Transverse colon (tissue), 4 donors: Measurements from ENCODE around the gene TUBD1. TPM values are rescaled to one million over a fixed set of nuclear protein-coding genes. Genes with fewer than 3 reads are reported as not detected.
A peak's percentile ranks its signal among the peaks of the same experiment; 100 is the strongest.

ENCODE experiments used
- DNase-seq: peaks from one replicate; pipeline ENCODE4 v3.0.0-alpha.2; 2019
- H3K27ac ChIP-seq, 4 donors: fragments of 200-600 bp; sonication (generic); 2 replicates each; pipeline ENCODE4 v1.5.1; 2016 to 2018; ENCODE audit warnings: inconsistent platforms in 4 of 4
- H3K27me3 ChIP-seq: fragments of 200-600 bp; sonication (generic); 2 replicates; pipeline ENCODE4 v1.5.1; 2017; ENCODE audit warnings: inconsistent platforms
- H3K36me3 ChIP-seq, 4 donors: fragments of 200-600 bp; sonication (generic); 2 replicates each; pipeline ENCODE4 v1.5.1; 2017 to 2019; ENCODE audit warnings: inconsistent platforms in 4 of 4
- H3K4me1 ChIP-seq, 4 donors: fragments of 200-600 bp; sonication (generic); 2 replicates each; pipeline ENCODE4 v1.5.1; 2017 to 2020; ENCODE audit warnings: inconsistent platforms in 4 of 4
- H3K4me3 ChIP-seq, 4 donors: fragments of 200-600 bp; sonication (generic); 1 replicate in 1 of 4; 2 replicates in 3 of 4; pipeline versions ENCODE4 v1.5.1 to v1.6.1; 2017 to 2019; ENCODE audit warnings: inconsistent platforms in 4 of 4
- H3K9me3 ChIP-seq, 2 donors: fragments of 200-600 bp; sonication (generic); 2 replicates each; pipeline ENCODE4 v1.5.1; 2017 to 2019; ENCODE audit warnings: inconsistent platforms in 2 of 2
- EP300 ChIP-seq: sonication (generic); formaldehyde crosslinking; IDR thresholded peaks from one replicate; pipeline ENCODE4 v1.6.1; 2017; ENCODE audit warnings: antibody characterized with exemption, low read depth
- POLR2A ChIP-seq: fragments of 450-650 bp; IDR thresholded peaks from one replicate; pipeline ENCODE4 v1.6.1; 2016; ENCODE audit warnings: antibody characterized with exemption, mild to moderate bottlenecking, moderate library complexity
- POLR2AphosphoS5 ChIP-seq, 3 donors: sonication (generic); formaldehyde crosslinking; IDR thresholded peaks; one replicate each; pipeline ENCODE4 v1.6.1; 2016; ENCODE audit warnings: antibody characterized with exemption in 3 of 3
- WGBS, 2 donors: methylation state at CpG; one replicate each; pipeline ENCODE4 v1.1.5; 2018; ENCODE audit warnings: low coverage in 1 of 2; 5-methylcytosine and 5-hydroxymethylcytosine counted together
- in situ Hi-C, 4 donors: fragments of 200-750 bp; cut with MboI; loops; one replicate each; pipeline versions ENCODE4 v1.15.0 to v1.15.1; 2017; ENCODE audit warnings: low sequenced_read_pairs in 3 of 4, low pct_ligation_motif_present in 1 of 4, low pct_unique_long_range_greater_than_20kb in 1 of 4
- intact Hi-C: fragments of 100-400 bp; cut with DNase I; formaldehyde crosslinking; loops from one replicate; pipeline ENCODE4 v1.15.1; 2023; ENCODE audit warnings: low total_unique reads
- total RNA-seq, 4 donors: library from RNA; depleted of rRNA; stranded (reverse); fragments of >200 nt; gene quantifications; one replicate each; pipeline ENCODE4 v1.1.0, GENCODE V29; 2016
- TF ChIP-seq, protein P1 (sequence below), 5 experiments: fragments of 200-600 bp in 3 of 5; fragments of 450-650 bp in 2 of 5; sonication (generic) in 3 of 5; IDR thresholded peaks; 1 replicate in 2 of 5; 2 replicates in 3 of 5; pipeline ENCODE4 v1.5.1; 2016 to 2017; ENCODE audit warnings: antibody characterized with exemption in 5 of 5, inconsistent platforms in 3 of 5, mild to moderate bottlenecking in 2 of 5, moderate library complexity in 1 of 5

Gene TUBD1
- total RNA-seq, 4 donors from 2014 or later, result 0.80 to 13.3 (median 4.1) TPM

- peaks cover 20 to 53% (median 43%) of the 10 kb centered on the region in 4 donors for H3K4me1 ChIP-seq
- TF ChIP-seq POLR2A (peak; percentile 3), EP300 (no peak), POLR2AphosphoS5 (IDR thresholded peaks at IDR 0.05) (peak in 2 of 3 donors; percentile 1 to 83)
- TF ChIP-seq, protein P1, sequence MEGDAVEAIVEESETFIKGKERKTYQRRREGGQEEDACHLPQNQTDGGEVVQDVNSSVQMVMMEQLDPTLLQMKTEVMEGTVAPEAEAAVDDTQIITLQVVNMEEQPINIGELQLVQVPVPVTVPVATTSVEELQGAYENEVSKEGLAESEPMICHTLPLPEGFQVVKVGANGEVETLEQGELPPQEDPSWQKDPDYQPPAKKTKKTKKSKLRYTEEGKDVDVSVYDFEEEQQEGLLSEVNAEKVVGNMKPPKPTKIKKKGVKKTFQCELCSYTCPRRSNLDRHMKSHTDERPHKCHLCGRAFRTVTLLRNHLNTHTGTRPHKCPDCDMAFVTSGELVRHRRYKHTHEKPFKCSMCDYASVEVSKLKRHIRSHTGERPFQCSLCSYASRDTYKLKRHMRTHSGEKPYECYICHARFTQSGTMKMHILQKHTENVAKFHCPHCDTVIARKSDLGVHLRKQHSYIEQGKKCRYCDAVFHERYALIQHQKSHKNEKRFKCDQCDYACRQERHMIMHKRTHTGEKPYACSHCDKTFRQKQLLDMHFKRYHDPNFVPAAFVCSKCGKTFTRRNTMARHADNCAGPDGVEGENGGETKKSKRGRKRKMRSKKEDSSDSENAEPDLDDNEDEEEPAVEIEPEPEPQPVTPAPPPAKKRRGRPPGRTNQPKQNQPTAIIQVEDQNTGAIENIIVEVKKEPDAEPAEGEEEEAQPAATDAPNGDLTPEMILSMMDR (IDR thresholded peaks at IDR 0.05), result no peak
- in situ Hi-C loops, result no loop called here
- peak overlapping the region; percentile 30 to 79 (median 66) for H3K4me3 ChIP-seq
- peaks cover 0 to 8% (median 3%) of the 10 kb centered on the region in 4 donors for H3K36me3 ChIP-seq
- H3K27me3 ChIP-seq, result no peaks in the 10 kb centered on the region
- H3K27ac ChIP-seq, result peak overlapping the region; percentile 91 to 99 (median 95)
- no peak for DNase-seq
- WGBS, 2 donors, result 4 to 11% methylated on average over 4 of the region's 4 CpGs
- no peaks in the 10 kb centered on the region for H3K9me3 ChIP-seq
- intact Hi-C loops, result no loop called here
Measured at GRCh38 chr17:59840329-59841090, 52.2 kb downstream of the TUBD1 start.

- Histone ChIP-seq H3K27me3 (no peaks in the 10 kb centered on the region), H3K9me3 (no peaks in the 10 kb centered on the region), H3K36me3 (peaks cover 0 to 8% (median 3%) of the 10 kb centered on the region in 4 donors), H3K4me3 (peak overlapping the region; percentile 30 to 79 (median 66)), H3K4me1 (peaks cover 13 to 53% (median 38%) of the 10 kb centered on the region in 4 donors), H3K27ac (peak overlapping the region; percentile 91 to 99 (median 95))
- TF ChIP-seq POLR2A, result peak; percentile 21
- TF ChIP-seq EP300, result no peak
- peak in 2 of 3 donors; percentile 55 to 80 for TF ChIP-seq POLR2AphosphoS5 (IDR thresholded peaks at IDR 0.05)
- TF ChIP-seq, protein P1 (IDR thresholded peaks at IDR 0.05), result no peak
- intact Hi-C loops (no loop called here), in situ Hi-C loops (no loop called here)
- DNase-seq, result no peak
- 13 to 15% methylated on average over 6 of the region's 6 CpGs for WGBS, 2 donors
Measured at GRCh38 chr17:59839651-59840328, 53.0 kb downstream of the TUBD1 start.

GRCh38 chr17:59838052-59838916, 54.5 kb downstream of the TUBD1 start:
- peak; percentile 7 to 74 (median 13) for TF ChIP-seq POLR2AphosphoS5 (IDR thresholded peaks at IDR 0.05)
- TF ChIP-seq POLR2A, result no peak
- WGBS, 2 donors, result 0 to 7% methylated on average over 3 to 8 of the region's 8 CpGs
- peak overlapping the region; percentile 91 to 99 (median 95) for H3K27ac ChIP-seq
- peak overlapping the region; percentile 30 to 79 (median 66) for H3K4me3 ChIP-seq
- peaks cover 13 to 43% (median 29%) of the 10 kb centered on the region in 4 donors for H3K4me1 ChIP-seq
- H3K36me3 ChIP-seq, result peaks cover 0 to 8% (median 3%) of the 10 kb centered on the region in 4 donors
- DNase-seq, result no peak
- in situ Hi-C loops, result no loop called here
- no peaks in the 10 kb centered on the region for H3K27me3 ChIP-seq
- intact Hi-C loops, result no loop called here
- H3K9me3 ChIP-seq, result no peaks in the 10 kb centered on the region

DNA sequence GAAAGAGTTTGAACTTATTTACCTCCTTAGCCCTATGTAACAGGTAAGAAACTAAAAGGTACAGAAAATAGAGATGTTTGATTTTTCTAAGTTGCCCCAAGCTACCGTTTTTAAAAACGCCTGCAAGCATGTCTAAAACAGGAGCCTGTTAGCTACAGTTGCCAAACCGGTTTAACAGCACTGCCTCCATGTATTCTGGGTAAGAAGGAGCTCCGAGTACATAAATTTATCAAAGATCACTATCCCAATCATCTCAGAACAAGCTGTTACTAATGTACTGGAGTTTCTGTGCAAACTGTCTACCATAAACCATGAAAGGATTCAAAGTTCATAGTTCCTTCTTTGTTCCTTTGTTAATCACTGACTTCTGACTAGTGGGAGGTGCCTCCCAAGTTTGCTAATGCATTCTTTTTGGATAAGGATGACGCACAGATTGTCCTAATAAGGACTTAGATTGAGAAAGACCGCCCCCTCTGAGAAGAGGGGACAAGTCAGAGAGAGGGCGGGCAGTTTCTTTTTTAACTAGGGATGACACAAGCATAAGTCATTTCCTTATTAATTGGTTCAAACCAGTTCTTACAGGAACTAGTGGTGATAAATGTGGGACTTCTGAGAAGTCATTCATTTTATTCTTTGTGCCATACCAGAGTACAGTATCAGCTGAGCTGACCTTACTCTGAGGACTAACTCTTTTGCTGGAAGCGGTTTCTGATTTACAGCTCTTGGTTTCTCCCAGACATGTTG, 55.3 kb downstream of the TUBD1 start:
- TF ChIP-seq POLR2AphosphoS5 (IDR thresholded peaks at IDR 0.05) (peak; percentile 99 to 100 (median 99)), POLR2A (peak; percentile 99), EP300 (peak; percentile 91)
- TF ChIP-seq, protein P1 (IDR thresholded peaks at IDR 0.05), result no peak
- in situ Hi-C loops, result no loop called here
- H3K27me3 ChIP-seq, result no peaks in the 10 kb centered on the region
- peak overlapping the region in 3 of 4 donors; percentile 55 to 79 (median 77) for H3K4me3 ChIP-seq
- intact Hi-C loops, result no loop called here
- DNase-seq, result peak; percentile 83
- H3K4me1 ChIP-seq, result peaks cover 13 to 41% (median 28%) of the 10 kb centered on the region in 4 donors
- peak overlapping the region; percentile 91 to 99 (median 95) for H3K27ac ChIP-seq
- WGBS, 2 donors, result 2 to 9% methylated on average over 6 to 8 of the region's 8 CpGs
- no peaks in the 10 kb centered on the region for H3K9me3 ChIP-seq
- peaks cover 0 to 8% (median 3%) of the 10 kb centered on the region in 4 donors for H3K36me3 ChIP-seq
